ENCODE measurements around the gene SPARCL1.
A peak's percentile ranks its signal among the peaks of the same experiment; 100 is the strongest.

SPARCL1 gene

DNA sequence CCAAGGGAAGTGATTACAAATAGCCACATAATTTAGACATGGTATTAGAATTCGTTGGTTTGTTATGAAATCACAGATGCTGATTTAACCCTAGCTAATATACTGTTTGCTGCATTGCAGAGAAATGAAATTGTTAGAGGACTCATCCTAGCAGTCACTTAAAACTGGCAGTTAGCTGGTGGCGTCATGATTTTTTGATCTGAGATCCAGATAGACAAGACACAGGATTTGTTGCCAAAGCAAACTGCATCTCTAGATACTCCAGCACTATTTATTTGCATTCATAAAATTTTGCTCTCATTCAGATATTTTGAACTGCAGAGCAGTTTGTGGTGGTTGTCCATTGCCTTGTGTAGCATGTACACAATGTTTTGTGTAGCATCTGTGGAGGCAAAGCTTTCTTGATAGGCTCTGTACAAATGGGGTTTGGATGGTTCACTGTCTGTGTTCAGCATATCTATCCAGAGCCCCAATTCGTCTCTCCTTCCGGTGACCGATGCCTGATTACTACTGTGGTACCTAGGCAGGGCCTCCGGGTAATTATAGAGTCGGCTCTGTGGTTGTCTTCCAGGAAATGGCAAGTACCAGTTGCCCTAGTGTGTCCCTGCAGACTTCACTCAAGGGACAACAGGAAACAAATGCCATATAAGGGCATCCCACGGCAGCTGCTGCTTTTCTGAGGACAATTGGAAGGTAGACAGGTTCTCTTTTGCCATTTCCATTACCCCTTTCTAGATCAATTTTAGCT, 30.1 kb upstream of the SPARCL1 start:
- CTCF ChIA-PET, result interaction anchor here (0.6 kb wide), 1 partner anchor 12 kb away, joined by 3 read pairs; no protein-coding TSS in a partner anchor
- POLR2A ChIA-PET, result interaction anchor here (0.6 kb wide), 1 partner anchor 95 kb away, joined by 3 read pairs; no protein-coding TSS in a partner anchor
- H3K27ac ChIP-seq (ENCODE audit: extremely low read depth, low read depth, low read length), result no peak overlapping the region
- no peaks in the 10 kb centered on the region for H3K36me3 ChIP-seq (ENCODE audit: control insufficient read depth in 2 of 2, insufficient read depth in 1 of 2, low read length in 2 of 2)
- no peak overlapping the region for H3K4me3 ChIP-seq (ENCODE audit: low read depth, low read length)
- no peaks in the 10 kb centered on the region for H3K4me1 ChIP-seq (ENCODE audit: control insufficient read depth, insufficient read depth, low read length)
- no peaks in the 10 kb centered on the region for H3K9me3 ChIP-seq (ENCODE audit: control insufficient read depth, insufficient read depth, low read depth, low read length)
- TF ChIP-seq GLI2 (tag by site-specific recombination; IDR thresholded peaks at IDR 0.05; ENCODE audit: borderline replicate concordance, low read depth) (no peak), ZSCAN5A (tag by site-specific recombination; IDR thresholded peaks at IDR 0.05) (no peak), SP7 (tag by site-specific recombination; IDR thresholded peaks at IDR 0.05) (peak; percentile 62), ZNF501 (tag by site-specific recombination; IDR thresholded peaks at IDR 0.05) (no peak), SCRT2 (tag by site-specific recombination; IDR thresholded peaks at IDR 0.05) (0 out of 2 replicates have a peak, but pooled peaks have one; percentile 9)
- TF ChIP-seq, protein P1, sequence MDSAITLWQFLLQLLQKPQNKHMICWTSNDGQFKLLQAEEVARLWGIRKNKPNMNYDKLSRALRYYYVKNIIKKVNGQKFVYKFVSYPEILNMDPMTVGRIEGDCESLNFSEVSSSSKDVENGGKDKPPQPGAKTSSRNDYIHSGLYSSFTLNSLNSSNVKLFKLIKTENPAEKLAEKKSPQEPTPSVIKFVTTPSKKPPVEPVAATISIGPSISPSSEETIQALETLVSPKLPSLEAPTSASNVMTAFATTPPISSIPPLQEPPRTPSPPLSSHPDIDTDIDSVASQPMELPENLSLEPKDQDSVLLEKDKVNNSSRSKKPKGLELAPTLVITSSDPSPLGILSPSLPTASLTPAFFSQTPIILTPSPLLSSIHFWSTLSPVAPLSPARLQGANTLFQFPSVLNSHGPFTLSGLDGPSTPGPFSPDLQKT (IDR thresholded peaks at IDR 0.05; ENCODE audit: borderline replicate concordance, low read depth, low read length), result peak; percentile 82; the same call in 1 of the 2 replicates

GRCh38 chr4:87557348-87557747, 28.2 kb upstream of the SPARCL1 start:
- TF ChIP-seq ZNF660 (tag by site-specific recombination; IDR thresholded peaks at IDR 0.05) (no peak), ZSCAN18 (tag by site-specific recombination; IDR thresholded peaks at IDR 0.05) (no peak), ZNF354C (tag by site-specific recombination; IDR thresholded peaks at IDR 0.05; ENCODE audit: borderline replicate concordance, low read depth) (no peak), ZNF223 (tag by site-specific recombination; IDR thresholded peaks at IDR 0.05) (no peak), ZNF155 (tag by site-specific recombination; IDR thresholded peaks at IDR 0.05) (no peak), ZNF132 (tag by site-specific recombination; IDR thresholded peaks at IDR 0.05; ENCODE audit: borderline replicate concordance) (no peak), ZNF600 (tag by site-specific recombination; IDR thresholded peaks at IDR 0.05) (no peak), ZNF514 (tag by site-specific recombination; IDR thresholded peaks at IDR 0.05) (no peak), ZSCAN30 (tag by site-specific recombination; IDR thresholded peaks at IDR 0.05) (no peak), ZNF121 (tag by site-specific recombination; IDR thresholded peaks at IDR 0.05) (no peak)
- TF ChIP-seq, protein P2, sequence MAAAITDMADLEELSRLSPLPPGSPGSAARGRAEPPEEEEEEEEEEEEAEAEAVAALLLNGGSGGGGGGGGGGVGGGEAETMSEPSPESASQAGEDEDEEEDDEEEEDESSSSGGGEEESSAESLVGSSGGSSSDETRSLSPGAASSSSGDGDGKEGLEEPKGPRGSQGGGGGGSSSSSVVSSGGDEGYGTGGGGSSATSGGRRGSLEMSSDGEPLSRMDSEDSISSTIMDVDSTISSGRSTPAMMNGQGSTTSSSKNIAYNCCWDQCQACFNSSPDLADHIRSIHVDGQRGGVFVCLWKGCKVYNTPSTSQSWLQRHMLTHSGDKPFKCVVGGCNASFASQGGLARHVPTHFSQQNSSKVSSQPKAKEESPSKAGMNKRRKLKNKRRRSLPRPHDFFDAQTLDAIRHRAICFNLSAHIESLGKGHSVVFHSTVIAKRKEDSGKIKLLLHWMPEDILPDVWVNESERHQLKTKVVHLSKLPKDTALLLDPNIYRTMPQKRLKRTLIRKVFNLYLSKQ (tag by site-specific recombination; IDR thresholded peaks at IDR 0.05; ENCODE audit: borderline replicate concordance), result no peak
- POLR2A ChIA-PET, result no interaction called here

More at GRCh38 chr4:87557348-87557747, 28.2 kb upstream of the SPARCL1 start:
- H3K4me3 ChIP-seq (ENCODE audit: low read depth, low read length), result no peak overlapping the region
- no peaks in the 10 kb centered on the region for H3K36me3 ChIP-seq (ENCODE audit: control insufficient read depth in 2 of 2, insufficient read depth in 1 of 2, low read length in 2 of 2)
- no peaks in the 10 kb centered on the region for H3K9me3 ChIP-seq (ENCODE audit: control insufficient read depth, insufficient read depth, low read depth, low read length)
- no peak overlapping the region for H3K27ac ChIP-seq (ENCODE audit: extremely low read depth, low read depth, low read length)
- CTCF ChIA-PET, result interaction anchor here (0.9 kb wide), 1 partner anchor 26 kb away, joined by 3 read pairs; no protein-coding TSS in a partner anchor
- no peaks in the 10 kb centered on the region for H3K4me1 ChIP-seq (ENCODE audit: control insufficient read depth, insufficient read depth, low read length)

Measured in HEK293 (cell line).